ENCODE data around the gene CNMD. TPM values are rescaled to one million over a fixed set of nuclear protein-coding genes. Genes with fewer than 3 reads are reported as not detected.

Gene CNMD
- total RNA-seq, 2 experiments from 2014 or later: not detected

DNA sequence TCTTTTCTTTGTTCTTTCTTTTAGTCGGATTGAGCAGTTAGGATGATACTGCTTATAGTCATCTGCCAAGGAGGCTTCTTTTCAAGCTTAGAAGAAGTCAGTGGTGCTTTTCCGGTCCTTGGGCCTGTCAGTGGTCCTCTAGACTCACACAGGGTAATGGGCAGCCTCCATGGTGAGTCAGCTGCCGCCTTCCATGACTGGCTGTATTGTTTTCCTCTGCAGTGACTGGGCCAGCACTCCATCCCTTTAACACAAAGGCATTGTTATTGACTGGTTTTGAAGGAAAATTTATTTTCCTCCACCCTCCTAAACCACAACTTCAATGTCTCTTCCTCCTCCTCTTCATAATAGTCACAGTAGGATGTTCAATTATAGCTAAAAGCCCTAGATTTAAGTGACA is 47.1 kb upstream of the CNMD start:
- Histone ChIP-seq H4K20me1 (ENCODE audit: insufficient read depth, low read length) (no peaks in the 10 kb centered on the region), H3K9me2 (ENCODE audit: insufficient read depth, low read length) (no peaks in the 10 kb centered on the region; the same call in 1 of the 2 replicates), H2AFZ (ENCODE audit: low read length) (no peak overlapping the region), H3K79me2 (ENCODE audit: insufficient read depth, low read depth, low read length) (no peaks in the 10 kb centered on the region), H3K4me2 (ENCODE audit: low read length) (no peak overlapping the region), H3K4me1 (ENCODE audit: insufficient read depth, low read length, poor library complexity, severe bottlenecking) (no peaks in the 10 kb centered on the region), H3K27ac (ENCODE audit: low read depth, low read length, poor library complexity, severe bottlenecking) (no peak overlapping the region), H3K4me3 (ENCODE audit: low read depth, low read length, poor library complexity, severe bottlenecking) (no peak overlapping the region), H3K36me3 (ENCODE audit: insufficient read depth, low read length) (no peaks in the 10 kb centered on the region), H3K9me3 (ENCODE audit: low read length) (no peaks in the 10 kb centered on the region)
- TF ChIP-seq EZH2phosphoT487 (IDR thresholded peaks at IDR 0.05; ENCODE audit: borderline replicate concordance, low read depth, low read length): no peak
- TF ChIP-seq, protein P1, sequence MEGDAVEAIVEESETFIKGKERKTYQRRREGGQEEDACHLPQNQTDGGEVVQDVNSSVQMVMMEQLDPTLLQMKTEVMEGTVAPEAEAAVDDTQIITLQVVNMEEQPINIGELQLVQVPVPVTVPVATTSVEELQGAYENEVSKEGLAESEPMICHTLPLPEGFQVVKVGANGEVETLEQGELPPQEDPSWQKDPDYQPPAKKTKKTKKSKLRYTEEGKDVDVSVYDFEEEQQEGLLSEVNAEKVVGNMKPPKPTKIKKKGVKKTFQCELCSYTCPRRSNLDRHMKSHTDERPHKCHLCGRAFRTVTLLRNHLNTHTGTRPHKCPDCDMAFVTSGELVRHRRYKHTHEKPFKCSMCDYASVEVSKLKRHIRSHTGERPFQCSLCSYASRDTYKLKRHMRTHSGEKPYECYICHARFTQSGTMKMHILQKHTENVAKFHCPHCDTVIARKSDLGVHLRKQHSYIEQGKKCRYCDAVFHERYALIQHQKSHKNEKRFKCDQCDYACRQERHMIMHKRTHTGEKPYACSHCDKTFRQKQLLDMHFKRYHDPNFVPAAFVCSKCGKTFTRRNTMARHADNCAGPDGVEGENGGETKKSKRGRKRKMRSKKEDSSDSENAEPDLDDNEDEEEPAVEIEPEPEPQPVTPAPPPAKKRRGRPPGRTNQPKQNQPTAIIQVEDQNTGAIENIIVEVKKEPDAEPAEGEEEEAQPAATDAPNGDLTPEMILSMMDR (conservative IDR thresholded peaks at IDR 0.05; ENCODE audit: low read length): no peak
- no TSS peak for BruUV-seq (replicated peaks)
- CTCF ChIA-PET (ENCODE audit: unreplicated experiment): no interaction called here
- no peak for DNase-seq (ENCODE audit: low spot score)
- POLR2A ChIA-PET: no interaction called here
- intact Hi-C loops (cut with micrococcal nuclease; ENCODE audit: unreplicated experiment): no loop called here

DNA sequence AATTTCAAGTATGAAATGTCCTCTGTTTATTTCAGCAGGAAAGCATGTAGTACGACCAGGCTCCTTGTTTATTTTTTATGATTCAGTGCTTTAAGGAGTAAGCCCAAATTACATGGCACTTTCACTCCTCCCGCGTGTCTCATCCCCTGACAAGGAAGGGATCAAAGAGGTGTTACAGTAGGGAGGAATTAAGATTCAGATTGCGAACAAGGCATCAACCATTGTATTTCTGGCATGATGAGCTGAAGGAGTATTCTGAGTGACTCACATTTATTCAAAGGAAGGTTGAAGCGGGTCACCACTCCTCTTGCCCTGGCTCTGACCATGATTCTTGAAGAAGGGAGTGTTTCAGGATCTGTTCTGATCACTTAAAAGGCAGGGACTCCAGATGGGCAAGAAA is 46.1 kb upstream of the CNMD start:
- no peak overlapping the region for H3K4me2 ChIP-seq (ENCODE audit: low read length)
- no peaks in the 10 kb centered on the region for H3K36me3 ChIP-seq (ENCODE audit: insufficient read depth, low read length)
- no peaks in the 10 kb centered on the region for H4K20me1 ChIP-seq (ENCODE audit: insufficient read depth, low read length)
- no peak overlapping the region for H3K4me3 ChIP-seq (ENCODE audit: low read depth, low read length, poor library complexity, severe bottlenecking)
- H3K79me2 ChIP-seq (ENCODE audit: insufficient read depth, low read depth, low read length): no peaks in the 10 kb centered on the region
- no peak for DNase-seq (ENCODE audit: low spot score)
- TF ChIP-seq, protein P1 (conservative IDR thresholded peaks at IDR 0.05; ENCODE audit: low read length): no peak
- no peak for TF ChIP-seq EZH2phosphoT487 (IDR thresholded peaks at IDR 0.05; ENCODE audit: borderline replicate concordance, low read depth, low read length)
- H3K9me2 ChIP-seq (ENCODE audit: insufficient read depth, low read length): no peaks in the 10 kb centered on the region; the same call in 1 of the 2 replicates
- CTCF ChIA-PET (ENCODE audit: unreplicated experiment): no interaction called here
- no peak overlapping the region for H3K27ac ChIP-seq (ENCODE audit: low read depth, low read length, poor library complexity, severe bottlenecking)
- POLR2A ChIA-PET: no interaction called here
- no peaks in the 10 kb centered on the region for H3K9me3 ChIP-seq (ENCODE audit: low read length)
- no peaks in the 10 kb centered on the region for H3K4me1 ChIP-seq (ENCODE audit: insufficient read depth, low read length, poor library complexity, severe bottlenecking)
- H2AFZ ChIP-seq (ENCODE audit: low read length): no peak overlapping the region
- BruUV-seq (replicated peaks): no TSS peak
- intact Hi-C loops (cut with micrococcal nuclease; ENCODE audit: unreplicated experiment): no loop called here

DNA sequence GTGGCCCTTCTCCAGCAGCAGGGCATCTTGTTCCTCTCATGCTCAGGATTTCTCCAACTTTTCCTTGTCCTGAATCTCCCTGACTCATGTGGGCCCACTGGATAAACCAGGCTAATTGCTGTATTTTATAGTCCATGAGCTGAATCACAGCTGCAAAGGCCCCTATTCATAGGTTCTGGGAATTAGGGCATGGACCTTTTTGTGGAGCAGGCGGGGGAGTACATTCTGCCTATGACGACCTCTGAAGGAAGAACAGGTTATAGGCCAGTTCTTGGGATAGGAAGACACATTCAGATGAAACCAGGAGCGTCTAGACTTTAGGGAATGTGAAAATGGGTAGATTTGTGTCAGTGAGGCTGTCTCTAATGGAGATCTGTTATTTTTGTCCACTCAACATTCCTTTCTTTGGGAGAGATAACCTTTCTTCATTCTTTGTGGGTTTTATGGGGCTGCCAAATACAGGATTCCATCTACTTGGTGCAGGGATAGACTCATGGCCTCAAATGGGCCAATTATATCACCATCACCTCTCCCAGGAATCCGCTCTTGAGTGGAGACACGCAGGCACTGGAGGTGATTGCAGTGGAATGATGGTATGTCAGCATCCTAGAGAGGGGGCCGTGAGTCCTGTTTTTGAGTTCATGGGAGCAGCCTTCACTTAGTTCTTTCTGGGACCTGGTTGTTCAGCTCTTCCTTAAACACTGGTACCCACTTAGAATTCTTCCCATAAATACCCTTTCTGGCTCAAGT is 45.1 kb upstream of the CNMD start:
- Histone ChIP-seq H3K9me2 (ENCODE audit: insufficient read depth, low read length) (no peaks in the 10 kb centered on the region; the same call in 1 of the 2 replicates), H4K20me1 (ENCODE audit: insufficient read depth, low read length) (no peaks in the 10 kb centered on the region), H3K9me3 (ENCODE audit: low read length) (no peaks in the 10 kb centered on the region), H3K4me2 (ENCODE audit: low read length) (no peak overlapping the region), H2AFZ (ENCODE audit: low read length) (no peak overlapping the region), H3K4me1 (ENCODE audit: insufficient read depth, low read length, poor library complexity, severe bottlenecking) (no peaks in the 10 kb centered on the region), H3K4me3 (ENCODE audit: low read depth, low read length, poor library complexity, severe bottlenecking) (no peak overlapping the region), H3K79me2 (ENCODE audit: insufficient read depth, low read depth, low read length) (no peaks in the 10 kb centered on the region), H3K36me3 (ENCODE audit: insufficient read depth, low read length) (no peaks in the 10 kb centered on the region), H3K27ac (ENCODE audit: low read depth, low read length, poor library complexity, severe bottlenecking) (no peak overlapping the region)
- ChIA-PET CTCF (ENCODE audit: unreplicated experiment) (no interaction called here), POLR2A (no interaction called here)
- BruUV-seq (replicated peaks): no TSS peak
- TF ChIP-seq, protein P1 (conservative IDR thresholded peaks at IDR 0.05; ENCODE audit: low read length): no peak
- TF ChIP-seq EZH2phosphoT487 (IDR thresholded peaks at IDR 0.05; ENCODE audit: borderline replicate concordance, low read depth, low read length): no peak
- intact Hi-C loops (cut with micrococcal nuclease; ENCODE audit: unreplicated experiment): no loop called here
- DNase-seq (ENCODE audit: low spot score): no peak
